GM12878 (cell line): Measurements from ENCODE around the gene SLC22A3. TPM values are rescaled to one million over a fixed set of nuclear protein-coding genes. Genes with fewer than 3 reads are reported as not detected.

Experiments used
- ATAC-seq: fragments of 200-7000 bp; cut with Tn5 transposase; 3 replicates; pipeline ENCODE4 v1.9.1; 2020; ENCODE audit warnings: mild to moderate bottlenecking, moderate library complexity
- BruUV-seq: library from RNA; stranded (reverse); fragments of 400-500 nt; replicated peaks from 2 replicates; lab custom pipeline; 2021; lab: Mats Ljungman, UMichigan
- CTCF ChIA-PET: fragments of 300-600 bp; sonication (Branson Sonifier 250); formaldehyde crosslinking; extraction: SDS; loops from one replicate; lab custom pipeline; 2021; ENCODE audit warnings: inconsistent platforms; lab: Yijun Ruan, JAX
- POLR2A ChIA-PET: fragments of 350-600 bp; formaldehyde crosslinking; extraction: SDS; loops from one replicate; lab custom pipeline; 2021; ENCODE audit warnings: inconsistent platforms; lab: Charles Lee
- RAD21 ChIA-PET: fragments of 300-600 bp; sonication (Branson Sonifier 250); formaldehyde crosslinking; loops from one replicate; lab custom pipeline; 2023; ENCODE audit warnings: antibody characterized with exemption; ENCODE audit not compliant: unreplicated experiment; lab: Charles Lee
- SMC1A ChIA-PET: fragments of 300-600 bp; sonication (Branson Sonifier 250); formaldehyde crosslinking; loops from one replicate; lab custom pipeline; 2023; ENCODE audit not compliant: unreplicated experiment, uncharacterized antibody; lab: Charles Lee
- DNase-seq: peaks from one replicate; pipeline ENCODE4 v3.0.0-alpha.2; 2011; ENCODE audit warnings: low read depth, low spot score
- FAIRE-seq: peaks from 3 replicates; lab custom pipeline; 2011; peaks lifted over from hg19 to GRCh38; lab: Jason Lieb, UNC
- H2AFZ ChIP-seq: 2 replicates; pipeline ENCODE4 v1.6.0; 2011; ENCODE audit warnings: low read depth, low read length, control low read depth; ENCODE audit not compliant: control insufficient read depth
- H3K27ac ChIP-seq: 2 replicates; pipeline ENCODE4 v1.5.1; 2011; ENCODE audit warnings: control low read depth; ENCODE audit not compliant: control insufficient read depth, insufficient read depth
- H3K27me3 ChIP-seq, 2 experiments: replicated peaks in 1 of 2; 2 replicates each; pipeline versions ENCODE4 v1.6.0 to v1.6.1; 2011; ENCODE audit warnings: low read length in 1 of 2; ENCODE audit not compliant: control insufficient read depth in 2 of 2, insufficient read depth in 2 of 2
- H3K36me3 ChIP-seq, 2 experiments: 2 replicates each; pipeline ENCODE4 v1.5.1; 2011; ENCODE audit warnings: low read length in 1 of 2; ENCODE audit not compliant: control insufficient read depth in 2 of 2, insufficient read depth in 2 of 2
- H3K4me1 ChIP-seq: 2 replicates; pipeline ENCODE4 v1.6.1; 2011; ENCODE audit warnings: mild to moderate bottlenecking, low read length, moderate library complexity, mixed read lengths; ENCODE audit not compliant: control insufficient read depth, insufficient read depth
- H3K4me2 ChIP-seq: 2 replicates; pipeline ENCODE4 v1.6.0; 2011; ENCODE audit warnings: control low read depth; ENCODE audit not compliant: control insufficient read depth, insufficient read depth
- H3K4me3 ChIP-seq: fragments of 200-600 bp; sonication (generic); 2 replicates; pipeline ENCODE4 v1.5.1; 2016
- H3K79me2 ChIP-seq: 2 replicates; pipeline ENCODE4 v1.6.0; 2011; ENCODE audit warnings: low read length; ENCODE audit not compliant: control insufficient read depth, insufficient read depth
- H3K9ac ChIP-seq: 2 replicates; pipeline ENCODE4 v1.8.0; 2011; ENCODE audit warnings: low read length, control low read depth, mixed read lengths; ENCODE audit not compliant: control insufficient read depth, insufficient read depth
- H3K9me3 ChIP-seq: replicated peaks from 3 replicates; pipeline ENCODE4 v1.5.1; 2011; ENCODE audit warnings: mild to moderate bottlenecking, low read length; ENCODE audit not compliant: control insufficient read depth, insufficient read depth
- H4K20me1 ChIP-seq: 2 replicates; pipeline ENCODE4 v1.6.0; 2011; ENCODE audit not compliant: control insufficient read depth, insufficient read depth
- CUX1 ChIP-seq: IDR thresholded peaks from 2 replicates; pipeline ENCODE4 v1.6.1; 2012; ENCODE audit warnings: improper control_type of control experiment, low read depth, low read length; ENCODE audit not compliant: insufficient replicate concordance
- GABPA ChIP-seq: IDR thresholded peaks from 2 replicates; pipeline ENCODE4 v1.6.1; 2014; ENCODE audit warnings: antibody characterized with exemption, low read depth, mild to moderate bottlenecking, inconsistent platforms
- KLF5 ChIP-seq: fragments of 450-650 bp; IDR thresholded peaks from 2 replicates; pipeline ENCODE4 v1.6.1; 2014; ENCODE audit warnings: mild to moderate bottlenecking; ENCODE audit not compliant: partially characterized antibody
- MTA3 ChIP-seq: IDR thresholded peaks from 2 replicates; pipeline ENCODE4 v1.6.1; 2012; ENCODE audit warnings: low read length, inconsistent platforms, borderline replicate concordance
- NBN ChIP-seq: fragments of 450-650 bp; IDR thresholded peaks from 2 replicates; pipeline ENCODE4 v1.6.1; 2016
- NR2F1 ChIP-seq: fragments of 450-650 bp; conservative IDR thresholded peaks from 2 replicates; pipeline ENCODE4 v1.6.1; 2017; ENCODE audit warnings: mild to moderate bottlenecking
- ZNF384 ChIP-seq: IDR thresholded peaks from 2 replicates; pipeline ENCODE4 v1.6.1; 2012; ENCODE audit warnings: low read depth, mild to moderate bottlenecking, low read length, improper control_type of control experiment, borderline replicate concordance
- ZNF592 ChIP-seq: fragments of 450-650 bp; IDR thresholded peaks from 2 replicates; pipeline ENCODE4 v1.6.1; 2017; ENCODE audit warnings: mild to moderate bottlenecking, moderate library complexity
- ZZZ3 ChIP-seq: IDR thresholded peaks from 2 replicates; pipeline ENCODE4 v1.6.1; 2011; ENCODE audit warnings: low read depth; ENCODE audit not compliant: control insufficient read depth, insufficient read length
- WGBS: methylation state at CpG from one replicate; pipeline ENCODE4 v1.1.6; 2016; ENCODE audit warnings: low lambda C conversion rate; ENCODE audit not compliant: insufficient replicate concordance, insufficient coverage; ENCODE audit errors: missing lambda C conversion rate; 5-methylcytosine and 5-hydroxymethylcytosine counted together
- in situ Hi-C: fragments of 300-500 bp; cut with MboI; formaldehyde crosslinking; loops from 9 replicates; pipeline ENCODE4 v1.14.3; 2018; ENCODE audit warnings: mixed read lengths
- intact Hi-C: fragments of 100-400 bp; cut with micrococcal nuclease; formaldehyde crosslinking; loops from one replicate; pipeline ENCODE4 v1.14.2; 2022; ENCODE audit not compliant: unreplicated experiment
- polyA plus RNA-seq, 11 experiments: library from polyadenylated mRNA; depleted of rRNA in 4 of 11; unstranded in 6 of 11; stranded (reverse) in 5 of 11; fragments of >200 nt; fragmentation: Nextera tagmentation in 4 of 11; fragmentation: Illumina TruSeq in 1 of 11; extraction: Ambion mirVana in 4 of 11; extraction: Trizol in 1 of 11; gene quantifications; 1 replicate in 1 of 11; 2 replicates in 10 of 11; pipeline versions ENCODE4 v1.2.1 to v1.2.3, GENCODE V29; 2011 to 2016; ENCODE audit warnings: inconsistent platforms in 2 of 11, missing spikeins in 2 of 11, low read depth in 1 of 11
- total RNA-seq, 4 experiments: library from RNA; depleted of rRNA in 3 of 4; stranded (reverse); fragments of >200 nt in 3 of 4; fragmentation: Illumina TruSeq in 1 of 4; extraction: Trizol in 1 of 4; gene quantifications; 2 replicates each; pipeline versions ENCODE4 v1.2.1 to v1.2.3, GENCODE V29; 2013 to 2021
- TF ChIP-seq, protein P1 (sequence below): IDR thresholded peaks from 2 replicates; pipeline ENCODE4 v1.6.1; 2011; ENCODE audit warnings: mild to moderate bottlenecking, low read depth, low read length, moderate library complexity; ENCODE audit not compliant: insufficient replicate concordance

Gene SLC22A3
- total and polyA plus RNA-seq, 10 of the 15 experiments (the other 5 are each of a cell fraction or from before 2014, with no cell fraction given): 0.07 to 0.15 TPM; not detected in 8

GRCh38 chr6:160333841-160334240 lies 14.3 kb upstream of the SLC22A3 start:
- POLR2A ChIA-PET: no interaction called here
- DNase-seq (no peak), FAIRE-seq (no peak), ATAC-seq (no peak)
- Histone ChIP-seq H3K4me1 (no peaks in the 10 kb centered on the region), H3K36me3 (no peaks in the 10 kb centered on the region), H2AFZ (no peak overlapping the region), H3K9ac (no peak overlapping the region), H3K79me2 (no peaks in the 10 kb centered on the region), H3K9me3 (no peaks in the 10 kb centered on the region), H3K4me3 (no peak overlapping the region), H4K20me1 (no peaks in the 10 kb centered on the region), H3K27ac (no peak overlapping the region), H3K27me3 (peaks cover 0 to 3% of the 10 kb centered on the region in 2 experiments; a peak in 2 of 4 replicates), H3K4me2 (no peak overlapping the region)
- intact Hi-C loops (no loop called here), in situ Hi-C loops (no loop called here)
- no peak for TF ChIP-seq MTA3
- TF ChIP-seq NBN: no peak
- no peak for TF ChIP-seq ZNF384
- TF ChIP-seq KLF5: no peak
- TF ChIP-seq GABPA: no peak
- TF ChIP-seq ZZZ3: no peak
- no peak for TF ChIP-seq NR2F1
- TF ChIP-seq, protein P1, sequence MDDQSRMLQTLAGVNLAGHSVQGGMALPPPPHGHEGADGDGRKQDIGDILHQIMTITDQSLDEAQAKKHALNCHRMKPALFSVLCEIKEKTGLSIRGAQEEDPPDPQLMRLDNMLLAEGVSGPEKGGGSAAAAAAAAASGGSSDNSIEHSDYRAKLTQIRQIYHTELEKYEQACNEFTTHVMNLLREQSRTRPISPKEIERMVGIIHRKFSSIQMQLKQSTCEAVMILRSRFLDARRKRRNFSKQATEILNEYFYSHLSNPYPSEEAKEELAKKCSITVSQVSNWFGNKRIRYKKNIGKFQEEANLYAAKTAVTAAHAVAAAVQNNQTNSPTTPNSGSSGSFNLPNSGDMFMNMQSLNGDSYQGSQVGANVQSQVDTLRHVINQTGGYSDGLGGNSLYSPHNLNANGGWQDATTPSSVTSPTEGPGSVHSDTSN: no peak
- TF ChIP-seq CUX1: no peak
- no peak for TF ChIP-seq ZNF592
- CTCF ChIA-PET: no interaction called here
- SMC1A ChIA-PET: no interaction called here
- RAD21 ChIA-PET: no interaction called here
- WGBS: 36% methylated on average over 2 of the region's 2 CpGs
- no TSS peak for BruUV-seq
